ENCODE measurements around the gene MMP15. TPM values are rescaled to one million over a fixed set of nuclear protein-coding genes. Genes with fewer than 3 reads are reported as not detected.

Gene MMP15
- total and polyA plus RNA-seq, 2 of the 13 experiments (the other 11 are each of a cell fraction or from before 2014, with no cell fraction given) = 35.2 to 44.9 TPM

DNA sequence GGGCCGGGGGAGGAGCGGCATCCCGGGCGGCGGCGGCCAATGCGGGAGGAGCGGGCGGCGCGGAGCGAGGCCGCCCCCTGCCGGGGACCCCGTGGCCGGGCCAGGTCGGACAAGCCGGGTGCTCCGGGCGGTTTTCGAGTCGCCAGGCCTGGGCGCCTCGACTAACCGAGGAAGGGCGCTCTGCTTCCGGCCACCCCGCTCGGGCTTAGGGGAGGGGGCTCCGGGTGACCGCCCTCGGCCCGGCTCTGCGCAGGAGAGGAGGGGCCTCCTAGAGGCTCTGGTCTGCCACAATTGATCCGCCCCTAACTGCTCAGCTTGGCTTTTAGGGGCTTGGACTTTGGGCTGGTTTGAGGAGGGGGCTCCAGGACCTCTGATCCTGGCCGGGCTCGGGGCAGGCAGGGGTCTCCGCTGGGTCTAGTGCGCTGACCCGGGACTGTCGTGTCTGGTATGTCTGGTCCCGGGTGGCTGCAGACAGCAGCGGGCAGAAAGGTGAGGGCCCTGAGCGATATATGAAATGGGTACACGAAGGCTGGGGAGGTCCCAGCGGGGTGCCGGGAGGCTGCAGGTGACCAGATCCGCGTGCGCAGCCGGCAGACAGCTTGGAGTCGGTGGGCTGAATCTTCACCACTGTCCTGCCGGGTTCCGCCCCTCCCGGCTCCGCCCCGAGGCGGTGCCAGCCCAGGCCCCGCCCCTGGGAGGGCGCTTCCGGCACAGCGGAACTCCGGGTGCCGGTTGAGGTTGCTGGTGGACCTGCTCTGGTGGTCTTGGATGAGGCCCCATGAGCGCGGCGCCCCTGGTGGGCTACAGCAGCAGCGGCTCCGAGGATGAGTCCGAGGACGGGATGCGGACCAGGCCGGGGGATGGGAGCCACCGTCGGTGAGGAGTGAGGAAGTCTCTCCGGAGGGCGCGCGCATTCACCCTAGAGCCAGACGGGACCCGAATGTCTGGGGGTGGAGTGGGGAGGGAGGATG lies 24.6 kb upstream of the MMP15 start, which contains the start of gene USB1 (continued):
- TF ChIP-seq CHD4 (IDR thresholded peaks at IDR 0.05; ENCODE audit: borderline replicate concordance, low read length) (peak; percentile 87; the same call in 1 of the 2 replicates), KAT2B (IDR thresholded peaks at IDR 0.05; ENCODE audit: borderline replicate concordance, low read depth, low read length) (no peak), FOSL2 (CRISPR knock-in tag; IDR thresholded peaks at IDR 0.05) (peak; percentile 29), HOXD1 (CRISPR knock-in tag; IDR thresholded peaks at IDR 0.05) (peak; percentile 42; the same call in 1 of the 2 replicates), JUND (CRISPR knock-in tag; IDR thresholded peaks at IDR 0.05) (no peak; the same call in 1 of the 2 replicates), NFE2L1 (CRISPR knock-in tag; IDR thresholded peaks at IDR 0.05; ENCODE audit: borderline replicate concordance) (no peak; the same call in 1 of the 2 replicates), IKZF4 (CRISPR knock-in tag; IDR thresholded peaks at IDR 0.05; ENCODE audit: borderline replicate concordance, low read depth, not compliant biosample characterization) (peak; percentile 36), ZNF598 (CRISPR knock-in tag; IDR thresholded peaks at IDR 0.05; ENCODE audit: borderline replicate concordance) (peak; percentile 70; the same call in 1 of the 2 replicates), ESRRA (CRISPR knock-in tag; IDR thresholded peaks at IDR 0.05; ENCODE audit: low read depth) (peak; percentile 56; the same call in 1 of the 2 replicates), ZNF34 (CRISPR knock-in tag; IDR thresholded peaks at IDR 0.05; ENCODE audit: borderline replicate concordance) (no peak), MED8 (CRISPR knock-in tag; IDR thresholded peaks at IDR 0.05; ENCODE audit: insufficient replicate concordance) (no peak), FOXO1 (CRISPR knock-in tag; IDR thresholded peaks at IDR 0.05) (no peak; the same call in 1 of the 2 replicates), MTA3 (CRISPR knock-in tag; IDR thresholded peaks at IDR 0.05) (no peak), SMARCC2 (IDR thresholded peaks at IDR 0.05) (no peak)
- TF ChIP-seq, protein P1, sequence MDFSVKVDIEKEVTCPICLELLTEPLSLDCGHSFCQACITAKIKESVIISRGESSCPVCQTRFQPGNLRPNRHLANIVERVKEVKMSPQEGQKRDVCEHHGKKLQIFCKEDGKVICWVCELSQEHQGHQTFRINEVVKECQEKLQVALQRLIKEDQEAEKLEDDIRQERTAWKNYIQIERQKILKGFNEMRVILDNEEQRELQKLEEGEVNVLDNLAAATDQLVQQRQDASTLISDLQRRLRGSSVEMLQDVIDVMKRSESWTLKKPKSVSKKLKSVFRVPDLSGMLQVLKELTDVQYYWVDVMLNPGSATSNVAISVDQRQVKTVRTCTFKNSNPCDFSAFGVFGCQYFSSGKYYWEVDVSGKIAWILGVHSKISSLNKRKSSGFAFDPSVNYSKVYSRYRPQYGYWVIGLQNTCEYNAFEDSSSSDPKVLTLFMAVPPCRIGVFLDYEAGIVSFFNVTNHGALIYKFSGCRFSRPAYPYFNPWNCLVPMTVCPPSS (IDR thresholded peaks at IDR 0.05) = no peak
- TF ChIP-seq, protein P2, sequence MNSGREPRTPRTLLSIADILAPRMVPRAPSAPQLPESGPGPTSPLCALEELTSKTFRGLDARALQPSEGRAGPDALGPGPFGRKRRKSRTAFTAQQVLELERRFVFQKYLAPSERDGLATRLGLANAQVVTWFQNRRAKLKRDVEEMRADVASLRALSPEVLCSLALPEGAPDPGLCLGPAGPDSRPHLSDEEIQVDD (CRISPR knock-in tag; IDR thresholded peaks at IDR 0.05; ENCODE audit: borderline replicate concordance) = no peak
- TF ChIP-seq, protein P3, sequence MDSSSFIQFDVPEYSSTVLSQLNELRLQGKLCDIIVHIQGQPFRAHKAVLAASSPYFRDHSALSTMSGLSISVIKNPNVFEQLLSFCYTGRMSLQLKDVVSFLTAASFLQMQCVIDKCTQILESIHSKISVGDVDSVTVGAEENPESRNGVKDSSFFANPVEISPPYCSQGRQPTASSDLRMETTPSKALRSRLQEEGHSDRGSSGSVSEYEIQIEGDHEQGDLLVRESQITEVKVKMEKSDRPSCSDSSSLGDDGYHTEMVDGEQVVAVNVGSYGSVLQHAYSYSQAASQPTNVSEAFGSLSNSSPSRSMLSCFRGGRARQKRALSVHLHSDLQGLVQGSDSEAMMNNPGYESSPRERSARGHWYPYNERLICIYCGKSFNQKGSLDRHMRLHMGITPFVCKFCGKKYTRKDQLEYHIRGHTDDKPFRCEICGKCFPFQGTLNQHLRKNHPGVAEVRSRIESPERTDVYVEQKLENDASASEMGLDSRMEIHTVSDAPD (CRISPR knock-in tag; IDR thresholded peaks at IDR 0.05) = 0 out of 2 replicates have a peak, but pooled peaks have one; percentile 51
- TF ChIP-seq, protein P4, sequence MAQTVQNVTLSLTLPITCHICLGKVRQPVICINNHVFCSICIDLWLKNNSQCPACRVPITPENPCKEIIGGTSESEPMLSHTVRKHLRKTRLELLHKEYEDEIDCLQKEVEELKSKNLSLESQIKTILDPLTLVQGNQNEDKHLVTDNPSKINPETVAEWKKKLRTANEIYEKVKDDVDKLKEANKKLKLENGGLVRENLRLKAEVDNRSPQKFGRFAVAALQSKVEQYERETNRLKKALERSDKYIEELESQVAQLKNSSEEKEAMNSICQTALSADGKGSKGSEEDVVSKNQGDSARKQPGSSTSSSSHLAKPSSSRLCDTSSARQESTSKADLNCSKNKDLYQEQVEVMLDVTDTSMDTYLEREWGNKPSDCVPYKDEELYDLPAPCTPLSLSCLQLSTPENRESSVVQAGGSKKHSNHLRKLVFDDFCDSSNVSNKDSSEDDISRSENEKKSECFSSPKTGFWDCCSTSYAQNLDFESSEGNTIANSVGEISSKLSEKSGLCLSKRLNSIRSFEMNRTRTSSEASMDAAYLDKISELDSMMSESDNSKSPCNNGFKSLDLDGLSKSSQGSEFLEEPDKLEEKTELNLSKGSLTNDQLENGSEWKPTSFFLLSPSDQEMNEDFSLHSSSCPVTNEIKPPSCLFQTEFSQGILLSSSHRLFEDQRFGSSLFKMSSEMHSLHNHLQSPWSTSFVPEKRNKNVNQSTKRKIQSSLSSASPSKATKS (CRISPR knock-in tag; IDR thresholded peaks at IDR 0.05) = no peak
- TF ChIP-seq, protein P5, sequence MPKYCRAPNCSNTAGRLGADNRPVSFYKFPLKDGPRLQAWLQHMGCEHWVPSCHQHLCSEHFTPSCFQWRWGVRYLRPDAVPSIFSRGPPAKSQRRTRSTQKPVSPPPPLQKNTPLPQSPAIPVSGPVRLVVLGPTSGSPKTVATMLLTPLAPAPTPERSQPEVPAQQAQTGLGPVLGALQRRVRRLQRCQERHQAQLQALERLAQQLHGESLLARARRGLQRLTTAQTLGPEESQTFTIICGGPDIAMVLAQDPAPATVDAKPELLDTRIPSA (CRISPR knock-in tag; IDR thresholded peaks at IDR 0.05; ENCODE audit: borderline replicate concordance) = no peak; the same call in 1 of the 2 replicates

All from HepG2 (cell line).